Cardiac ventricle fibroblast (primary cell): Measurements from ENCODE around the gene RASA3. TPM values are rescaled to one million over a fixed set of nuclear protein-coding genes. Genes with fewer than 3 reads are reported as not detected.

ENCODE experiments used
- total RNA-seq: library from RNA; depleted of rRNA; stranded (reverse); fragments of >200 nt; gene quantifications from 2 replicates; pipeline ENCODE4 v1.2.3, GENCODE V29; 2015

The RASA3 gene
- 25.2 and 26.2 TPM in 2 replicates for total RNA-seq

GRCh38 chr13:114132419-114133121 is at the start of gene RASA3:
Gene RASA3, minus strand, starts transcription at chr13:114132623. Its CDS starts 134 bp downstream, at chr13:114132489.

GRCh38 chr13:114179087-114179658 is 46.8 kb upstream of the RASA3 start, which contains the start of gene CFAP97D2:
Gene CFAP97D2, plus strand, starts transcription at chr13:114179257. Its CDS starts 74 bp downstream, at chr13:114179331.

GRCh38 chr13:113973218-113974164 is 158.9 kb downstream of the RASA3 start, which contains the start of gene C13orf46:
Gene C13orf46, minus strand, starts transcription at chr13:113974076. Its CDS starts 79 bp downstream, at chr13:113973997.

Other genes with a start within 250 kb of the RASA3 start
- gene C13orf46, start 158.5 kb downstream of the RASA3 start, total RNA-seq, result 0.15 TPM in 1 of 2 replicates, not detected in the other
- not detected in 2 replicates for gene CFAP97D2, start 46.6 kb upstream of the RASA3 start, total RNA-seq
- 33.8 and 40.4 TPM in 2 replicates for gene CDC16, start 102.3 kb upstream of the RASA3 start, total RNA-seq
- 15.8 and 26.7 TPM in 2 replicates for gene UPF3A, start 149.0 kb upstream of the RASA3 start, total RNA-seq
- 18.0 and 19.1 TPM in 2 replicates for gene CHAMP1, start 181.9 kb upstream of the RASA3 start, total RNA-seq